OCI-LY7 (cell line): ENCODE measurements around the gene FRG2C. TPM values are rescaled to one million over a fixed set of nuclear protein-coding genes. Genes with fewer than 3 reads are reported as not detected.

Experiments used
- BruUV-seq: library from RNA; stranded (reverse); fragments of 400-500 nt; replicated peaks from 2 replicates; lab custom pipeline; 2021; lab: Mats Ljungman, UMichigan
- CTCF ChIA-PET: fragments of 300-600 bp; sonication (Branson Sonifier 250); formaldehyde crosslinking; loops from one replicate; lab custom pipeline; 2022; ENCODE audit warnings: antibody characterized with exemption; ENCODE audit not compliant: unreplicated experiment; lab: Charles Lee
- POLR2A ChIA-PET: fragments of 300-600 bp; sonication (Branson Sonifier 250); formaldehyde crosslinking; loops from one replicate; lab custom pipeline; 2022; ENCODE audit warnings: antibody characterized with exemption; lab: Charles Lee
- DNase-seq: peaks from one replicate; pipeline ENCODE4 v3.0.0-alpha.2; 2015; ENCODE audit warnings: low spot score
- H2AFZ ChIP-seq: fragments of 200-600 bp; sonication (generic), shearing (Covaris generic); 2 replicates; pipeline ENCODE4 v1.6.1; 2014; ENCODE audit warnings: mild to moderate bottlenecking, antibody characterized with exemption, low read length, moderate library complexity
- H3K27ac ChIP-seq: fragments of 200-600 bp; sonication (generic); 2 replicates; pipeline ENCODE4 v1.5.1; 2014; ENCODE audit warnings: mixed run types, low read depth, mild to moderate bottlenecking, moderate library complexity, low read length, inconsistent platforms; ENCODE audit not compliant: poor library complexity, severe bottlenecking
- H3K36me3 ChIP-seq: fragments of 200-600 bp; sonication (generic); 2 replicates; pipeline ENCODE4 v1.6.1; 2014; ENCODE audit warnings: mild to moderate bottlenecking, antibody characterized with exemption, low read length, moderate library complexity, mixed read lengths; ENCODE audit not compliant: insufficient read depth
- H3K4me1 ChIP-seq: fragments of 200-600 bp; sonication (generic); 2 replicates; pipeline ENCODE4 v1.5.1; 2014; ENCODE audit warnings: mild to moderate bottlenecking, low read length; ENCODE audit not compliant: insufficient read depth, poor library complexity, severe bottlenecking
- H3K4me2 ChIP-seq: fragments of 200-600 bp; sonication (generic); 2 replicates; pipeline ENCODE4 v1.6.1; 2014; ENCODE audit warnings: mild to moderate bottlenecking, low read length
- H3K4me3 ChIP-seq: fragments of 200-600 bp; sonication (generic); 2 replicates; pipeline ENCODE4 v1.5.1; 2014; ENCODE audit warnings: mild to moderate bottlenecking, low read depth, low read length; ENCODE audit not compliant: poor library complexity, severe bottlenecking
- H3K79me2 ChIP-seq: fragments of 200-600 bp; sonication (generic); 2 replicates; pipeline ENCODE4 v1.6.1; 2016; ENCODE audit warnings: low read depth, mild to moderate bottlenecking, low read length, moderate library complexity, mixed read lengths; ENCODE audit not compliant: insufficient read depth
- H3K9me2 ChIP-seq: fragments of 200-600 bp; sonication (generic); 2 replicates; pipeline ENCODE4 v1.6.1; 2016; ENCODE audit warnings: mild to moderate bottlenecking, low read length, mixed read lengths; ENCODE audit not compliant: insufficient read depth
- H3K9me3 ChIP-seq: fragments of 200-600 bp; sonication (generic); 2 replicates; pipeline ENCODE4 v1.6.1; 2014; ENCODE audit warnings: mild to moderate bottlenecking, mixed run types, low read length, mixed read lengths
- H4K20me1 ChIP-seq: fragments of 200-600 bp; sonication (generic); 2 replicates; pipeline ENCODE4 v1.6.1; 2014; ENCODE audit warnings: mild to moderate bottlenecking, antibody characterized with exemption, low read length, moderate library complexity, mixed read lengths; ENCODE audit not compliant: insufficient read depth
- CTCF ChIP-seq: fragments of 200-600 bp; sonication (generic); conservative IDR thresholded peaks from 2 replicates; pipeline ENCODE4 v1.5.1; 2014; ENCODE audit warnings: mild to moderate bottlenecking, antibody characterized with exemption, low read length, moderate library complexity, mixed read lengths
- EZH2phosphoT487 ChIP-seq: fragments of 200-600 bp; sonication (generic); IDR thresholded peaks from 2 replicates; pipeline ENCODE4 v1.6.1; 2018; ENCODE audit warnings: low read depth, borderline replicate concordance, mild to moderate bottlenecking, mixed run types, antibody characterized with exemption, low read length, moderate library complexity, mixed read lengths
- intact Hi-C: fragments of 100-400 bp; cut with micrococcal nuclease; formaldehyde crosslinking; loops from one replicate; pipeline ENCODE4 v1.10.0; 2022; ENCODE audit not compliant: unreplicated experiment
- microRNA-seq: library from miRNA; unstranded; fragments of <30 nt; microRNA quantifications from one replicate; pipeline ENCODE4 v1.2.0, GENCODE V29; 2022; ENCODE audit warnings: borderline replicate concordance
- small RNA-seq: library from RNA; depleted of rRNA; stranded (forward); fragments of <200 nt; gene quantifications from one replicate; pipeline ENCODE3, GENCODE V24; 2014
- total RNA-seq, 2 experiments: library from RNA; depleted of rRNA in 1 of 2; stranded (reverse); fragments of >200 nt in 1 of 2; shearing (Covaris generic) in 1 of 2; gene quantifications; 2 replicates each; pipeline ENCODE4 v1.2.3, GENCODE V29; 2014 to 2022

Gene FRG2C
- total RNA-seq, 2 experiments from 2014 or later = not detected

GRCh38 chr3:75687323-75687722, 23.2 kb downstream of the FRG2C start:
- ChIA-PET CTCF (interaction anchor here (0.5 kb wide), 1 partner anchor 15 kb away, joined by 4 read pairs; no protein-coding TSS in a partner anchor), POLR2A (no interaction called here)
- Histone ChIP-seq H3K79me2 (no peaks in the 10 kb centered on the region), H4K20me1 (no peaks in the 10 kb centered on the region), H3K9me3 (no peaks in the 10 kb centered on the region), H3K4me3 (no peak overlapping the region), H3K4me2 (no peak overlapping the region), H3K9me2 (no peaks in the 10 kb centered on the region), H3K27ac (no peak overlapping the region), H3K4me1 (no peaks in the 10 kb centered on the region), H2AFZ (no peak overlapping the region), H3K36me3 (no peaks in the 10 kb centered on the region)
- no peak for DNase-seq
- TF ChIP-seq EZH2phosphoT487 (no peak), CTCF (no peak)
- intact Hi-C loops = no loop called here
- no TSS peak for BruUV-seq

GRCh38 chr3:75692061-75692460, 27.9 kb downstream of the FRG2C start:
- H3K36me3 ChIP-seq = no peaks in the 10 kb centered on the region
- no TSS peak for BruUV-seq
- intact Hi-C loops = no loop called here
- DNase-seq = no peak
- H2AFZ ChIP-seq = no peak overlapping the region
- H3K9me3 ChIP-seq = no peaks in the 10 kb centered on the region
- no peaks in the 10 kb centered on the region for H4K20me1 ChIP-seq
- TF ChIP-seq EZH2phosphoT487 = no peak
- no peak for TF ChIP-seq CTCF
- H3K4me2 ChIP-seq = no peak overlapping the region
- no peak overlapping the region for H3K4me3 ChIP-seq
- ChIA-PET CTCF (no interaction called here), POLR2A (no interaction called here)
- H3K27ac ChIP-seq = no peak overlapping the region
- no peaks in the 10 kb centered on the region for H3K79me2 ChIP-seq
- no peaks in the 10 kb centered on the region for H3K9me2 ChIP-seq
- H3K4me1 ChIP-seq = no peaks in the 10 kb centered on the region

Small RNA genes lying within 50 kb of the gene (microRNA-seq; reads per million reads assigned to microRNA genes)
- not detected for gene MIR1324

Small RNA genes lying within 50 kb of the gene (small RNA-seq; reads per million reads assigned to genes)
- gene AC108724.2 = not detected

Other genes with a start within 250 kb of the FRG2C start
- gene ZNF717, start 121.2 kb downstream of the FRG2C start, total RNA-seq (2014; rRNA removed; shearing (Covaris generic)) = 13.3 and 17.0 TPM in 2 replicates
- gene ZNF717, start 121.2 kb downstream of the FRG2C start, total RNA-seq (2022) = 18.4 and 18.5 TPM in 2 replicates